AML-193 (cell line): ENCODE measurements around the gene ZNF425.
"Not testable (repeated sequence)": the region's sequence is repeated elsewhere in the genome, so short reads cannot be mapped to it uniquely, and the experiment has no call there.

Source experiments
- DNase-seq, 2 experiments: peaks; one replicate each; lab custom pipeline; 2025; lab: John Stamatoyannopoulos, UW

Gene ZNF425

DNA sequence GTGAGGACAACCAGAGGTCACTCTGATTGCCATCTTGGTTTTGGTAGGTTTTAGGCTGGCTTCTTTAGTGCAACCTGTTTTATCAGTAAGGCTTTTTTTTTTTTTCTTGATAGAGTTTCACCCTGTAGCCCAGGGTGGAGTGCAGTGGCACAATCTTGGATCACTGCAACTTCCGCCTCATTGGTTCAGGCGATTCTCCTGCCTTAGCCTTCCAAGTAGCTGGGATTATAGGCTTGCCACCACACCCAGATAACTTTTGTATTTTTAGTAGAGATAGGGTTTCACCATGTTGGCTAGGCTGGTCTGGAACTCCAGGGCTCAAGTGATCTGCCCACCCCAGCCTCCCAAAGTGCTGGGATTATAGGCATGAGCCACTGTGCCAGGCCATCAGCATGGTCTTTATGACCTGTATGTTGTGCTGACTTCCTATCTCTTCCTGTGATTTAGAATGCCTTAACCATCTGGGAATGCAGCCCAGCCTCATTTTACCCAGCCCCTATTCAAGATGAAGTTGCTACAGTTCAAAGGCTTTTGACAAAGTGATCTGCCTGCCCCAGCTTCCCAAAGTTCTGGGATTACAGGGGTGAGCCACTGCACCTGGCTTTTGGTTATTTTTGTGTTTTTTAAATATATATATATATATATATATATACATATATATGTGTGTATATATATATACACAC lies 7.0 kb upstream of the ZNF425 start:
- DNase-seq, result no peak

DNA sequence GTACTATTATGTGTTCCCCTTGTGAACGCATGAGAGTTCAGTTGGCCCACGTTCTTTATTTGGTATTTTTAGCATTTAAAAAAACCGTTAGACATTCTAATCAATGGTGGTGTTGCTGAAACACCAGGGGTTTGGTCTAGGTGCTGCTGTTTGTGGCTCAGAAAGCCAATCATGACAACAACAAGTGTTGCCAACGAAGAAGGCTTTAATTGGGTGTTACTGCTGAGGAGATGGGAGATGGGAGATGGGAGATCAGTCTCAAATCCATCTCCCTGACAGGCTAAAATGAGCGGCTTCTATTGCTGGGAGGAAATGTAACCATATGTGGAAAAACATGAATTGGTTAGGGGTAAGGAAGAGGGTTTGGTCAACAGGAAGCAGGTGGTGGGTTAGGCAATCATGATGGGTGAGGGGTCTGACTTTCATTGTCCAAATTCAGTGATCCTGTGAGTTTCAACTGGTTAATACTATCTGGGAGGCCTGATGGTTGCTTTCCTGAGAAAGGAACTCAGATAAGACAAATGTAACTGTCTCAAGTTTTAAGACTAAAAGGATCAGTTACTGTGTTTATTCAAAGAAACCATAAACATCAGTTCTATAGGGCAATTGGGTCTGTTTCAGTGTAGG lies 4.6 kb upstream of the ZNF425 start:
- DNase-seq, result no peak

DNA sequence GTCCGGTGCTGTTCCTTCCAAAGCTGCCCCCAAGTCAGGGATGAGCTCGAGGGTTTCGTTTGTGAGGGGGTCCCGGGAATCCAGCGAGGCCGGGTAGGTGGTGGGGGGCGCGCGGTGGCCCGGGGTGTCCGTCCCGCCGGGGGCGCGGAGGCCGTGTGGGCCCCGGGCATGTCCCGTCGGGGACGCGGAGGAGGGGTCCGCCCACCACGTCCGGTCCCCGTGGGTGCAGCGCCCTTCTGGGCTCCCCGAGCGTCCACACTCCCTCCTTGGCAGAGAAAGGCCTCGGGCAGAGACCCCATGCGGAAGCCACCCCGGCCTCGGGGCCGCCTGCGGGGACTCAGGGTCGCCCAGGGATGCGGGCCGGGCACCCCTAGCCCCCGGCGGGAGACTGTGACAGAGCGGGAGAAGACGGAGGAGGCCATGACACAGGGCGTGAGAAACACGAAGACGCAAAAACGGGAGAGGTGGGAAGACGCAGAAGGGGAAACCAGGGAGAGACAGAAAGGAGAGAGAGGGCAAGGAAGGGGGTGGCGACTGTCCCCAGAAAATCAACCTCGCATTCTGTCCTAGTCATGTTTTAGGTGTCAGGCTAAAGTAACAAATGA lies 640 bp upstream of the ZNF425 start:
- DNase-seq, result no peak

DNA sequence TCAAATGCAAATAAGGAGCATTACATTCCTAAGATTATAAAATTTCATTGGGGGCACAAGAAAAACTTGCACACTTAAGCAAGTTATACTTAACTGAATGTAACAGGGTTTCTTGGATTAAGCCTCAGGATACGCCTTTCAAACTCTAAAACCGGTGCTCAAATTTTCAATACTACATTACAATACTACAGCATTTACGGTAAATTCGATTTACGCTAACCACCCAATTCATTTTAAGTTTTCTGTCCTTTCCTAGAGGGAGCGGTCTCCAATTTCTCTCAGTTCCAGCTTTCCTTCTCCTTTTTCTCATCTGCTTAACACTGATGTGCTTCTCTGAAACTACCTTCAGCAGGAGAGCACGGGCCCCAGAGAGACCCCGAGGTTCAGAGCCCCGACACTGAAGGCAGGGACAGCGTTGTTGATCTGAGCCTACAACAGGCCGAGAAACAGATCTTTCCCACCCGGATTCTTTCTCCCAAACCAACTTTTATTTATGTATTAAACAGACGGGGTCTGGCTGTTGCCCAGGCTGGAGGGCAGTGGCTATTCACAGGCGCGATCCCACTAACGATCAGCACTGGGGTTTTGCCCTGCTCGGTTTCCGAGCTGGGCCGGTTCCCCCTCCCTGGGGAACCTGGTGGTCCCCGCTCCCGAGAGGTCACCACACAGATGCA lies 798 bp downstream of the ZNF425 start:
- no peak for DNase-seq

DNA sequence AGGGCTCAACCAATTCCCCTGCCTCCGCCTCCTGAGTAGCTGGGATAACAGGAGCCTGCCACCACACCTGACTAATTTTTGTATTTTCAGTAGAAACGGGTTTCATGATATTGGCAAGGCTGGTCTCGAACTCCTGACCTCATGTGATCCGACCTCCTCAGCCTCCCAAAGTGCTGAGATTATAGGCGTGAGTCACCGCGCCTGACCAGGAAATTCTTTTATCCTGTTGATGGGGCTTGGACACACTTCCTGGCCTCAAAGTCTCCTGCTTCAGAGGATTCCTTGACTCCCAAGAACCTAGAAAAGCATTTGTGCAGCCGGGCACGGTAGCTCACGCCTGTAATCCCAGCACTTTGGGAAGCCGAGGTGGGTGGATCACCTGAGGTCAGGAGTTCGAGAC lies 16.2 kb downstream of the ZNF425 start:
- DNase-seq, result no peak

DNA sequence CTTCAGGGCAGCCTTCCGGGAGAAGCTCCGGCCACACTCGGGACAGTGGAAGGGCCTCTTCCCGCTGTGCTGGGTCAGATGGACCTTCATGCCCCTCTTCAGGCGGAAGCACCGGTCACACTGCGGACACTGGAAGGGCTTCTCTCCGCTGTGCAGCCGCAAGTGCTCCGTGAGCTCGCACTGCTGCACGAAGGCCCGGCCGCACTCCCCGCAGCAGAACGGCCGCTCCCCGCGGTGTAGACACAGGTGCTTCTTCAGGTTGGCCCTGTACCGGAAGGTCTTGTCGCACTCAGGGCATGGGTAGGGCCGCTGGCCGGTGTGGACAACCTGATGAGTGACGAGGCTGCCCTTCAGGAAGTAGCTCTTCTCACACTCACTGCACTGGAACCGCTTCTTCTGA lies 21.4 kb downstream of the ZNF425 start:
- no peak for DNase-seq

DNA sequence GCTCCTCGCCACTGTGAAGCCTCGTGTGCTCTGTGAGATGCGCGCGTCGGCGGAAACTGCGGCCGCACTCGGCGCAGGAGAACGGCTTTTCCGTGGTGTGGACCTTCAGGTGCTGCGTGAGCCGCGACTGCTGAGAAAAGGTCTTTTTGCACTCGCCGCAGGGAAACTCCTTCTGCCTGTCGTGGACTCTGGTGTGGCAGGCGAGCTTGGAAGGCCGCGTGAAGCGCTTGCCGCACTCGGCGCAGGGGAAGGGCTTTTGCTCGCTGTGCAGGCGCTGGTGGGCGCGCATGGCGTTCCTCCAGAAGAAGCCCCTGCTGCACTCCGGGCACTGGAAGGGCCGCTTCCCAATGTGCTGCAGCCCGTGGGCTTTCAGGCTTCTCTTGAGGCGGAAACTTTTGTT lies 21.9 kb downstream of the ZNF425 start:
- DNase-seq, result no peak

DNA sequence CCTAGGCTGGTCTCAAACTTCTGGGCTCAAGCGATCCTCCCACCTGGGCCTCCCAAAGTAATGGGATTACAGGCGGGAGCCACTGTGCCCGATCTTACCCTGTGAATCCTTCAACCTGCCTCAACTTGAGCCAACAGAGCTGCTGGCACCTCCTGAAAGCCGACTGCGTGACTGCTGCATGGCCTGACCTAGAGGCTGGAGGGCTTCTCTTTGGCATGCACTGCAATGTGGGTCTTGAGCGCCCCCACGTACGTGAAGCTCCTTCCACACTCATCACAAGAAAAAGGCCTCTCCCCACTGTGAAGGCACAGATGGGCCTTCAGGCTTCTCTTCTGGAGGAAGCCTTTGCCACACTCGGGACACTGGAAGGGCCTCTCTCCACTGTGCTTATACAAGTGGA lies 22.7 kb downstream of the ZNF425 start:
- DNase-seq, result no peak

DNA sequence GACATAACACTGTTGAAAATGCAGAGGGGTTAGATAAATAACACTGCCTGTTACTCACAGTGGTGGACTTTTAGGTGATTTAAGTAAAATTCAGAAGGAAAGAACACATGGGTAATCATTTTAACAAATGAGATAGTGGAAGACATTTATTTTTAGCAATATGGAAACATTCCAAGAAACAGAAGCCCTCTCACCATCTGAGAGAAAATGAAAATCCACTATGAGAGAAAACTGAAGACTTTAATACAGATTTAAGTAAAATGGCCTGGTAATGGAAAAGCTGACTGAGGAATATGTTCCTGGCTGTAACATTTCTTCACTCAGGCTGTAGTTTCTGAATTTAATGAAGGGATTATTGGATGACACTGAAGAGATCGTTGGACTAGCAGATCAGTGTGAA lies 23.5 kb downstream of the ZNF425 start:
- DNase-seq, result no peak

DNA sequence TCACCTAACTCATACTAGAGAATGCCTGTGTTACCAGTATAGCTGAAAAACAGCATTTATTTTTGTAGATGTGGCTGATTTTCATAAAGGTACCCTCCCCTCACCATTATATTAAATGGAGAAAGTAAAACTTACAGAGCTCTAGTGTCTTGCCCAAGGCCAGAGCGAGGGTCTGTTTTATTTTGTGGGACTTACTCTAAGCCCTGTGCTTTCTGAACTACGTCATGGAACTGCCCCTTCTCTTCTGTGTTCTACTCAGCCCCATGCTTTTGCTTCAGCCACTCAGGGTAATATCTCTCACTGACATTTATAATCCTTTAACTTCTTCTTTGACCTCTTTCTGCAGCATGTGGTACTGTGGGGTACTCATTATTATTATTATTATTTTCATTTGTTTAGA lies 25.3 kb downstream of the ZNF425 start:
- DNase-seq, result no peak

DNA sequence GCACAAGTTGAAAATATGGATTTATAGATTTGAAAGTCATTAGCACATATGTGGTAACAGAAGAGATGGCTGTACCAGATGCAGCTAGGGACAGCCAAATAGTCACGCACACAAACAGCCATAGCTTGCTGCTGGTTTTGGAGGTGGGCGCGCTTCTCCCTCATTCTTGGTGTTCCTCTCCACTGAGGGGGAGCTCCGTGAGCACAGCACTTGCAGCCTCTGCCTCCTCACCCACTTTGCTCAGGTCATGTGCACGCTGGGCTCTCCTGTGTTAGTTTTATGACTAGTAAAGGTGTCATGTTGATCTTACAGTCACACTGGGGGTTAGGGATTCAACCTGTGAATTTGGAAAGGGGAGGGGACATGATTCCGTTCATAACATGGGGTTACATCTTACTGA lies 27.1 kb downstream of the ZNF425 start:
- no peak for DNase-seq

DNA sequence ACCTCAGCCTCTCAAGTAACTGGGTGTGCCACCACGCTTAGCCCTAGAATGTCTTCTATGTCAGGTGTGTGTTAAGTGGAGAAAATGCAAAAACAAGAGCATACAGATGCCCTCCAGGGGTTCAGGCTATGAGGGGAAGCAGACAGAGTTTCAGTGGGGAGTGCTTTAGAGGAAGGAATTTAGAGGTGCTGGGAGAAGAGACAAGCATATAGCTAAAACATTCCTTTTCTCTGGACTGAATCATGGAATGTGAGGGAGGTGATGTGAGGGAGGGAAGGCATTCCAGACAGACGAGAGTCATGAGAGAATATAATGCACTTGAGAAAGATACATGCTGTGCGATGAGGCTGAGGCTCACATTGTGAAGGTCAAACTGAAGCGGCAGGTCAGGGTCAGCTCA lies 29.0 kb downstream of the ZNF425 start:
- DNase-seq, result no peak

DNA sequence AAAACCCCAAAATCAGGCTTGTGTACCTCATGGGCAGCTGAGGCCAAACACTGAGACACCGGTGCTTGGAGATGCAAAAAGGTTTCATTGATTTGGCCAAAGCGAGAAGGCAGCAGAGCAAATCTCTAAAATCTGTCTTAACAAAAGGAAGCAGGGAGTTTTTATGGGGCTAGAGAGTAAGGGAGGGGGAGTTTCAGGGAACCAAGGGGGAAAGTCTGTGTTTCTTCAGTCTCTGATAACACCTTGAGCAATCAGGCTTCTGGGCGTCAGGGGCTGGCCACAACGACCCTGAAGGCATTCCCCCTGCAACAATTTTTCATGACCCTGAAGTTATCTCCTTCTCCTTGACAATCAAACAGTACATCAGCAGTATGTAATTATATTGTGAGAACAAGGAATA lies 32.9 kb downstream of the ZNF425 start:
- DNase-seq, result no peak

DNA sequence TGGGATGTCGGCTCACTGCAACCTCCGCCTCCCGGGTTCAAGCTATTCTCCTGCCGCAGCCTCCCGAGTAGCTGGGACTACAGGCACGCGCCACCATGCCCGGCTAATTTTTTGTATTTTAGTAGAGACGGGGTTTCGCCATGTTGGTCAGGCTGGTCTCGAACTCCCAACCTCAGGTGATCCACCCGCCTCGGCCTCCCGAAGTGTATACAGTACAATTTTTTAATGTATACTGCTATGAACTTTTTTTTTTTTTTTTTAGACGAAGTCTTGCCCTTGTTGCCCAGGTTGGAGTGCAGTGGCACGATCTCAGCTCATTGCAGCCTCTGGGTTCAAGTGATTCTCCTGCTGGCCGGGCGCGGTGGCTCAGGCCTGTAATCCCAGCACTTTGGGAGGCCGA lies 33.9 kb downstream of the ZNF425 start:
- not testable (repeated sequence) for DNase-seq

DNA sequence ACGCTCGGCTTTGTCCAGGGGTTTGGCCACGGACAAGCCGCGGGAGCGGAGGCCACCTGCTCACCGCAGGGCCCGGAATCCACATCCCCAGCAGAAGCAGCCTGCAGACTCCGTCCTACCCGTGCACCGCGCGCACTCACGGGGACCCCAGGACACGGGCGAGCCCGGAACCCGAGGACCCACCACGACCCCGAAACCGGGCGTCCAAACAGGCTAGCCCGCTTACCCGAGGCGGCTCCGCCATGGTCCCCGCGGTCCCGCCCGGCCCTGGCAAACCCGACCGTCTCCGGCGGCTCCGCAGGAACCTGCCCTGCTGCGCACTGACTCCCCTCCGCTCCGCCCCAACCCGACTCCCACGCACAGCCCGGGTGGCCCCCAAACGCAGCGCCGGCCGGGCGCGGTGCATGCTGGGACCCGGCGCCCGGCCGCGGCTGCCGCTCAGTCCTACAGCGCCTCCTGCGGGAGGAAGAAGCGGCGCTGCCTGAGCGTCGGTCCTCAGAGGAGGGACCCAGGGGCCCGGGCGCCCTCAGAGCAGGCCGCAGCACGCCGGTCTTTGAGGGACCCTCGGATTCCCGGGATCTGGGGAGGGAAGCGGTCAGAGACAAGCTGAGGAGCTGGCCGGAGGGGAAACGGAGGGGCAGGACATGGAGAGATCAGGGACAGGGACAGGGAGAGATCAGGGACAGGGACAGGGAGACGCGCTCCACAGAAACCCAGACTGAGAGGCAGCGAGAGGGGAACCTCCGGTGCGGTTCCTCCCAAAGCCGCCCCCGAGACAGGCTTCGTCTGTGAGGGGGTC lies 35.5 kb downstream of the ZNF425 start, which contains the start of gene ZNF786:
Gene ZNF786, minus strand, starts transcription at position 322 of the 799 bp plus-strand sequence. Its CDS starts 78 bp downstream, at position 244.
- DNase-seq, result peak; percentile 79 to 86

DNA sequence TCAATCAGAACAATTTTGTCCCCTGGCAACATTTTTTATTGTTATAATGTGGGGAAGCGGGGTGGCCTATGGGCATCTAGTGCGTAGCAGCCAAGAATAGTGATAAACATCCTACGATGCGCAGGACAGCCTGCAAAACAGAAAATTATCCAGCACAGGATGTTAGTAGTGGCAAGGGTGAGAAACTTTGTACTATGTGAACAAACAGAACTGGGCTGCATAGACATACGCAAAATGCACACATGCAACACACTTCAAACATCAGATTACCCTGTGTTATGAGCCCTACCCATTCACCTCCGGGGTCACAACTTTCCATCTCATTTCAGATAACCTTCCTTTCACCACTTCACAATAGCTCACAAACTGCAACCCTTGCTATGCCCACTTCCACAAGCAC lies 38.7 kb downstream of the ZNF425 start:
- no peak for DNase-seq

DNA sequence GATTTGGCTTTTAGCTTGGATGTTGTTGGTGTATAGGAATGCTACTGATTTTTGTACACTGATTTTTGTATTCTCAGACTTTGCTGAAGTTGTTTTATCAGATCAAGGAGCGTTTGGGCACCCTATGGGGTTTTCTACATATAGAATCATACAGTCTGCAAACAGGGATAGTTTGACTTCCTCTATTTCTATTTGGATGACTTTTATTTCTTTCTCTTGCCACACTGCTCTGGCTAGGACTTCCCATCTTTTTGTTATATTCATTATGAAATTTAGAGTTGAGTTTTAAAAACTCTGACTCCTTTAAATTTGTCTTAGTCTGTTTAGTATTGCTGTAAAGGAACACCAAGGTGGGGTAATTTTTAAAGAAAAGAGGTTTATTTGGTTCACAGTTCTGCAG lies 40.3 kb downstream of the ZNF425 start:
- peak; percentile 40 to 46 for DNase-seq

DNA sequence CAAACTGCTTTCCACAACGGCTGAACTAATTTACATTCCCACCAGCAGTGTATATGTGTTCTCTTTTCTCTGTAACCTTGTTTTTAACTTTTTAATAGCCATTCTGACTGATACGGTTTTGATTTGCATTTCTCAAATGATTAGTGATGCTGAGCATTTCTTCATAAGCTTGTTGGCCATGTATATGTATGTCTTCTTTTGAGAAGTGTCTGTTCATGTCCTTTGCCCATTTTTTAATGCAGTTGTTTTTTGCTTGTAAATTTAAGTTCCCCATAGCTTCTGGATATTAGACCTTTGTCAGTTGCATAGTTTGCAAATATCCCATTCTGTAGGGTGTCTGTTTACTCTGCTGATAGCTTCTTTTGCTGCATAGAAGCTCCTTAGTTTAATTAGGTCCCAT lies 41.7 kb downstream of the ZNF425 start:
- no peak for DNase-seq

DNA sequence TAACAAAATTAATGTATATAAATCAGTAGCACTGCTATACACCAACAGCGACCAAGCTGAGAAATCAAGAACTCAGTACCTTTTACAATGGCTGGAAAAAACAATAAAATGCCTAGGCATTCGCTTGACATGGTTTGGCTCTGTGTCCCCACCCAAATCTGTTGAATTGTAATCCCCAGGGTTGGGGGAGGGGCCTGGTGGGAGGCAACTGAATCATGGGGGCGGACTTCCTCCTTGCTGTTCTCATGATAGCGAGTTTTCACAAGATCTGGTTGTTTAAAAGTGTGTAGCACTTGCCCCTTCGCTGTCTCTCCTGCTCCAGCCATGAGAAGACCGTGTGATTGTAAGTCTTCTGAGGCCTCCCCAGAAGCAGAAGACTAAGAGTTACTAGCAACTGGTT lies 44.2 kb downstream of the ZNF425 start:
- no peak for DNase-seq

DNA sequence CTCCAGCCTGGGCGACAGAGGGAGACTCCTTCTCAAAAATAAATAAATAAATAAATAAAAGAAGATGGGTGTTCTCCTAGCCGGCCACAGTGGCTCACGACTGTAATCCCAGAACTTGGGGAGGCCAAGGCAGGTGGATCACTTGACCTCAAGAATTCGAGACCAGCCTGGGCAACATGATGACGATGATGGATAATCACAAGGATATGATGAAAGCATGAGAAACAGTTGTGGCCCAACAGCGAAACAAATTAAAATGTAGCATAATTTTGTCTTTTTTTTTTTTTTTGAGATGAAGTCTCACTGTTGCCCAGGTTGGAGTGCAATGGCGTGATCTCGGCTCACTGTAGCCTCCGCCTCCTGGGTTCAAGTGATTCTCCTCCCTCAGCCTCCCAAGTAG lies 48.5 kb downstream of the ZNF425 start:
- no peak for DNase-seq

DNA sequence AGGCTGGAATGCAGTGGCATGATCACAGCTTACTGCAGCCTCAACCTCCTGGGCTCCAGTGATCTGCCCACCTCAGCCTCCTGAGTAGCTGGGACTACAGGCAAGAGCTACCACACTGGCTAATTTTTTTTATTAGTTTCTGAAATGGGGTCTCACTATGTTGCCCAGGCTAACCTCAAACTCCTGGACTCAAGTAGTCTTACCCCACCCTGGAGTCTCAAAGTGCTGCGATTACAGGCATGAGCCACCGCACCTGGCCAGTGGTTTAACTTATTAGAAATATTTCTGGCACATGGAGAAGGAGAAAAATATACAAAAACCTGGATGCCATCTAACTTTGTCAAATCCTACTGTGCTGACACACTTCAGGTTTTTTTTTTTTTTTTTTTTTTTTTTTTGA lies 50.8 kb downstream of the ZNF425 start:
- no peak for DNase-seq
